ENCODE results near the gene UST.

- no peak for TF ChIP-seq POLR2A (IDR thresholded peaks at IDR 0.05; ENCODE audit: low read depth, low read length)
- TF ChIP-seq POLR2AphosphoS5 (IDR thresholded peaks at IDR 0.05; ENCODE audit: low read depth, low read length): no peak
- no peak for TF ChIP-seq TAF1 (IDR thresholded peaks at IDR 0.05; ENCODE audit: low read depth, low read length)
Measured at GRCh38 chr6:148743476-148743875, 3.4 kb upstream of the UST start.

Measured in GM12891 (cell line).